ENCODE measurements around the gene PRKAR1B. TPM values are rescaled to one million over a fixed set of nuclear protein-coding genes. Genes with fewer than 3 reads are reported as not detected.

PRKAR1B gene
- total and polyA plus RNA-seq, 10 of the 15 experiments (the other 5 are each of a cell fraction or from before 2014, with no cell fraction given), result 1.4 to 45.6 (median 19.3) TPM

DNA sequence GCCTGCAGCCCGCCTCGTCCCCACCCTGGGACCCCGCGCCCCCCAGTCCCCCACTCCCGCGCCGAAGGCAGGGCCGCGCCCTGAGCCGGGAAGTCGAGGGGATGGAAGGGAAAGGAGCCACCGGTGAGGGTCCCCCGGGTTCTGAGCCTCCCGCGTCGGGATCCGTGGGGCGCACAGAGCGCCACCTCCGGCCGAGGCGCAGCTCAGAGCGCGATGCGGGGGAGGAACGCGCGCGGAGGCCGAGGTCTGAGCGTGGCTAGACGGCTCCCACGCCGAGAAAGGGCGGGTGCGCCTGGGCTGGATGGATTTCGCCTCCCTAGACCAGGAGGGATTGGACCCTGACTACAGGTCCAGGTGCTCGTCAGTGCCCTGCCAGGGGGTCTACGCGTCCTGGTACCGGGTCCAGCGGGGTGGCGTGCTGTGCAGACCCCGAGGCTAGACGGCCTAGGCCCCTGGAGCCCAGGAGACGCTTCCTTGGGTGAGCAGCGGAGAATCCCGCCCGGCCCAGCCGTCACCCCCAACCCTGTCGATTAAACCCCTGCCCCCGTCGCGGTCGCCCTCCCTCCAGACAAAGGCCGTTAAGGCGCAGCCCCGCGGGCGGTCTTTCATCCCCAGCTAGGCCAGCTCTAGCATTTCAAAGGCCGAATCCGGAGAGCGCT is 206.4 kb downstream of the PRKAR1B start (continued):
- TF ChIP-seq, protein P1, sequence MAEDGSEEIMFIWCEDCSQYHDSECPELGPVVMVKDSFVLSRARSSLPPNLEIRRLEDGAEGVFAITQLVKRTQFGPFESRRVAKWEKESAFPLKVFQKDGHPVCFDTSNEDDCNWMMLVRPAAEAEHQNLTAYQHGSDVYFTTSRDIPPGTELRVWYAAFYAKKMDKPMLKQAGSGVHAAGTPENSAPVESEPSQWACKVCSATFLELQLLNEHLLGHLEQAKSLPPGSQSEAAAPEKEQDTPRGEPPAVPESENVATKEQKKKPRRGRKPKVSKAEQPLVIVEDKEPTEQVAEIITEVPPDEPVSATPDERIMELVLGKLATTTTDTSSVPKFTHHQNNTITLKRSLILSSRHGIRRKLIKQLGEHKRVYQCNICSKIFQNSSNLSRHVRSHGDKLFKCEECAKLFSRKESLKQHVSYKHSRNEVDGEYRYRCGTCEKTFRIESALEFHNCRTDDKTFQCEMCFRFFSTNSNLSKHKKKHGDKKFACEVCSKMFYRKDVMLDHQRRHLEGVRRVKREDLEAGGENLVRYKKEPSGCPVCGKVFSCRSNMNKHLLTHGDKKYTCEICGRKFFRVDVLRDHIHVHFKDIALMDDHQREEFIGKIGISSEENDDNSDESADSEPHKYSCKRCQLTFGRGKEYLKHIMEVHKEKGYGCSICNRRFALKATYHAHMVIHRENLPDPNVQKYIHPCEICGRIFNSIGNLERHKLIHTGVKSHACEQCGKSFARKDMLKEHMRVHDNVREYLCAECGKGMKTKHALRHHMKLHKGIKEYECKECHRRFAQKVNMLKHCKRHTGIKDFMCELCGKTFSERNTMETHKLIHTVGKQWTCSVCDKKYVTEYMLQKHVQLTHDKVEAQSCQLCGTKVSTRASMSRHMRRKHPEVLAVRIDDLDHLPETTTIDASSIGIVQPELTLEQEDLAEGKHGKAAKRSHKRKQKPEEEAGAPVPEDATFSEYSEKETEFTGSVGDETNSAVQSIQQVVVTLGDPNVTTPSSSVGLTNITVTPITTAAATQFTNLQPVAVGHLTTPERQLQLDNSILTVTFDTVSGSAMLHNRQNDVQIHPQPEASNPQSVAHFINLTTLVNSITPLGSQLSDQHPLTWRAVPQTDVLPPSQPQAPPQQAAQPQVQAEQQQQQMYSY (CRISPR knock-in tag; IDR thresholded peaks at IDR 0.05), result no peak
- 0 out of 2 replicates have a peak, but pooled peaks have one; percentile 48 for TF ChIP-seq LARP7 (IDR thresholded peaks at IDR 0.05)
- TF ChIP-seq NFIC (IDR thresholded peaks at IDR 0.05; ENCODE audit: low read depth, low read length), result no peak
- no peak for TF ChIP-seq CUX1 (IDR thresholded peaks at IDR 0.05; ENCODE audit: insufficient replicate concordance, low read depth, low read length)
- no peak for TF ChIP-seq ZNF24 (IDR thresholded peaks at IDR 0.05)
- TF ChIP-seq NKRF (conservative IDR thresholded peaks at IDR 0.05), result 0 out of 2 replicates have a peak, but pooled peaks have one; percentile 7
- TF ChIP-seq CTCF (IDR thresholded peaks at IDR 0.05 in 2 of 3, conservative IDR thresholded peaks at IDR 0.05 in 1 of 3; ENCODE audit: control insufficient read depth in 2 of 3, extremely low read depth in 1 of 3, insufficient read depth in 1 of 3, low read depth in 3 of 3, low read length in 3 of 3), result peak in 2 of 3 experiments; percentile 13 to 27; a peak in 2 of 6 replicates
- TF ChIP-seq TCF12 (IDR thresholded peaks at IDR 0.05; ENCODE audit: low read depth, low read length), result no peak
- TF ChIP-seq BACH1 (IDR thresholded peaks at IDR 0.05; ENCODE audit: borderline replicate concordance), result peak; percentile 53; the same call in 1 of the 2 replicates
- no peak for TF ChIP-seq SREBF2 (IDR thresholded peaks at IDR 0.05; ENCODE audit: low read length)
- TF ChIP-seq, protein P2, sequence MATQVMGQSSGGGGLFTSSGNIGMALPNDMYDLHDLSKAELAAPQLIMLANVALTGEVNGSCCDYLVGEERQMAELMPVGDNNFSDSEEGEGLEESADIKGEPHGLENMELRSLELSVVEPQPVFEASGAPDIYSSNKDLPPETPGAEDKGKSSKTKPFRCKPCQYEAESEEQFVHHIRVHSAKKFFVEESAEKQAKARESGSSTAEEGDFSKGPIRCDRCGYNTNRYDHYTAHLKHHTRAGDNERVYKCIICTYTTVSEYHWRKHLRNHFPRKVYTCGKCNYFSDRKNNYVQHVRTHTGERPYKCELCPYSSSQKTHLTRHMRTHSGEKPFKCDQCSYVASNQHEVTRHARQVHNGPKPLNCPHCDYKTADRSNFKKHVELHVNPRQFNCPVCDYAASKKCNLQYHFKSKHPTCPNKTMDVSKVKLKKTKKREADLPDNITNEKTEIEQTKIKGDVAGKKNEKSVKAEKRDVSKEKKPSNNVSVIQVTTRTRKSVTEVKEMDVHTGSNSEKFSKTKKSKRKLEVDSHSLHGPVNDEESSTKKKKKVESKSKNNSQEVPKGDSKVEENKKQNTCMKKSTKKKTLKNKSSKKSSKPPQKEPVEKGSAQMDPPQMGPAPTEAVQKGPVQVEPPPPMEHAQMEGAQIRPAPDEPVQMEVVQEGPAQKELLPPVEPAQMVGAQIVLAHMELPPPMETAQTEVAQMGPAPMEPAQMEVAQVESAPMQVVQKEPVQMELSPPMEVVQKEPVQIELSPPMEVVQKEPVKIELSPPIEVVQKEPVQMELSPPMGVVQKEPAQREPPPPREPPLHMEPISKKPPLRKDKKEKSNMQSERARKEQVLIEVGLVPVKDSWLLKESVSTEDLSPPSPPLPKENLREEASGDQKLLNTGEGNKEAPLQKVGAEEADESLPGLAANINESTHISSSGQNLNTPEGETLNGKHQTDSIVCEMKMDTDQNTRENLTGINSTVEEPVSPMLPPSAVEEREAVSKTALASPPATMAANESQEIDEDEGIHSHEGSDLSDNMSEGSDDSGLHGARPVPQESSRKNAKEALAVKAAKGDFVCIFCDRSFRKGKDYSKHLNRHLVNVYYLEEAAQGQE (IDR thresholded peaks at IDR 0.05; ENCODE audit: low read depth, low read length), result no peak
- no peak for TF ChIP-seq ZNF217 (IDR thresholded peaks at IDR 0.05)

Measured in GM12878 (cell line).